HG03520 (cell line): ENCODE results near the gene SARM1.
"Not testable (repeated sequence)": the region's sequence is repeated elsewhere in the genome, so short reads cannot be mapped to it uniquely, and the experiment has no call there.

Experiments used
- ATAC-seq: cut with Tn5 transposase; IDR thresholded peaks from one replicate; pipeline ENCODE4 v1.9.1; 2021; ENCODE audit warnings: mild to moderate bottlenecking, moderate library complexity; ENCODE audit not compliant: unreplicated experiment

The SARM1 gene

DNA sequence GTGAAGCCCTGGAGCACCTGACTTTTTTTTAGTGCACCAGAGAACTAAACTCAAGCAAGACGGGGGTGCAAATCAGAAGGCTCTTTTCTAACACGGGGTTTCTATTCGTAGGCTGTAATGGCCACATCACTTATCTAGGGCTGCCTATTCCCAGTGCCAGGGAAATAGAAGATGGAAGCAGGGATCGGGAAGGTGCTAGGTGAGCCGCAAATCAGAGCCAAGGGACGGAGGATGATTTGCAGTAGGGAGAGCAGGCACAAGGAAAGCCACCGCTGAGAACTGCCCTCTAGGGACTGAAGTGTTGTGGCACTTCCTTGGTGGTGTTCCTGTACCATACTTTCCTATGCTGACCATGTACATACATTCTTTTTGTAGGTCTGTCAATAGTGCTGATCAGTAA, 42.3 kb downstream of the SARM1 start:
- no peak for ATAC-seq

- no peak for ATAC-seq
These were observed 44.4 kb downstream of the SARM1 start for GRCh38 chr17:28415886-28416285.

DNA sequence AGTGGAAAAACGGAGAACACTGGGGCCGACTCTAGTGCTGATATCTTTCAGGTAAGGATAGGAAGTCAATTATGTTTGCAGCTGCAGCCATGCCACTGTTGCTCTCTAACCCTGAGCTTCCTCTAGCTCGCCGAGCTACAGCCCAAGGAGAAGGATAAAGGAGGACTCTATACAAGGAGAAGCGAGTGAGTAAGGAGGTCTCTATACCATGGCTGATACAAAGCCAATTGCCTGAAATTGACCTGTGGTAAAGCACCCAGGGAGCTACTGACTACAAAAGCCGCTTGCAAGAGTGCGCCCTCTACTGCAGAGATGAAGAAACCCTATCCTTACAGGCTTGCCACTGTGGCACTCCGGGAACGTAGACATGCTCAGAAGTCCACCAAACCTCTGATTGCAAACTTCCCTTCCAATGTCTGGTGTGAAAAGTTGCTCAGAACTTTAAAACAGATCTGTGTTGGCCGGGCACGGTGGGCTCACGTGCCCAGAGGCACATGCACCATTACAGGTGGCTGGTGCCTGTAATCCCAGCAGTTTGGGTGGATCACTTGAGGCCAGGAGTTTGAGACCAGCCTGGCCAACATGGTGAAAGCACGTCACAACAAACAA, 45.3 kb downstream of the SARM1 start:
- no peak for ATAC-seq

DNA sequence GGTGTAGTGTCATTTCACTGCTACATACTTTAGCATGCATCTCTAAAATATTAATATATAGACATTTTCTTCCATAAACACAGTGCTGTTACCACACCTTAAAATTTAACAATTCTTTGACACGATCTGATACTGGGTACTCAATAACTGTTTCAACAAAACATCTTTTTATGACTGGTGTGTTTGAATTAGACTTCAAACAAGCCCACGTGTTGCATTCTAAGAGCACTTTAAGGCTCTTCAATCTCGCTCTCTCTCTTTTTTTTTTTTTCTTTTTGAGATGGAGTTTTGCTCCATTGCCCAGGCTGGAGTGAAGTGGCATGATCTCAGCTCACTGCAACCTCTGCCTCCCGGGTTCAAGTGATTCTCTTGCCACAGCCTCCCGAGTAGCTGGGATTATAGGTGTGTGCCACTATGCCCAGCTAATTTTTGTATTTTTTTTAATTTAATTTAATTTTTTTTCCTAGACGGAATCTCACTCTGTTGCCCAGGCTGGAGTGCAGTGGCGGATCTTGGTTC, 50.4 kb downstream of the SARM1 start:
- no peak for ATAC-seq

- no peak for ATAC-seq
These were observed 53.7 kb downstream of the SARM1 start for GRCh38 chr17:28425206-28425605.

DNA sequence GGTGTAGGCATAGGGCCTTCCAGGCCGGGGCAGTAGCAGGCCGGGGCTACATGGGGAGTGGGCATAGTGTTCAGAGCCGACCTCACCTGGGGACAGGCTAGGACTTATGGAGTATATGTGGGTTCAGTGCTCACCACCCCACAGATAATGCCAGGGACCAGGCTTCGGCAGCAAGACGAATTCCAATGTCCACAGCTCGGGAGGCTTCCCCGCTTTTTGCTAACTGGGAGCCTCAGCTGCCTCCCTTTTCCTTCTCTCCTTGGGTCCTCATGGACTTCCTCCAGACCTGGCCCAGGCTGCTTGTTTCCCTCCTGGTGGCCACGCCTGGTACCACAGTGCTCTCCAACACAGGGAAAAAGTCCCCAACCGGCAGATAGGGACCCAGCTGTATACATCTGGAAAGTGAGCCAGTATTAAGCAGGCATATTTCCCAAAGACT, 54.6 kb downstream of the SARM1 start:
- no peak for ATAC-seq

GRCh38 chr17:28427371-28427770, 55.9 kb downstream of the SARM1 start:
- ATAC-seq: no peak

DNA sequence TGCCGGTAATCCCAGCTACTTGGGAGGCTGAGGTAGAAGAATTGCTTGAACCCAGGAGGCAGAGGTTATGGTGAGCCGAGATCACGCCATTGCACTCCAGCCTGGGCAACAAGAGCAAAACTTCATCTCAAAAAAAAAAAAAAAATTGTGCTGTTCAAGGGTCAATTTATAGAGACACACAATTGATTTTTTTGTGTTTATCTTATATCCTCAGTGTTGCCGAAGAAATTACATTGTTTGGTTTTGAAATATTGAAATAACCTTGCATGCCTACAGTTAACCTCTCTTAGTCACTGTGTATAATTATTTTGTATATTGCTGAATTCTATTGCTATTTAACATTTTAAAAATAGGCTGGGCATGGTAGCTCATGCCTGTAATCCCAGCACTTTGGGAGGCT, 56.5 kb downstream of the SARM1 start:
- ATAC-seq: not testable (repeated sequence)

GRCh38 chr17:28433721-28434120, 62.2 kb downstream of the SARM1 start:
- ATAC-seq: no peak

DNA sequence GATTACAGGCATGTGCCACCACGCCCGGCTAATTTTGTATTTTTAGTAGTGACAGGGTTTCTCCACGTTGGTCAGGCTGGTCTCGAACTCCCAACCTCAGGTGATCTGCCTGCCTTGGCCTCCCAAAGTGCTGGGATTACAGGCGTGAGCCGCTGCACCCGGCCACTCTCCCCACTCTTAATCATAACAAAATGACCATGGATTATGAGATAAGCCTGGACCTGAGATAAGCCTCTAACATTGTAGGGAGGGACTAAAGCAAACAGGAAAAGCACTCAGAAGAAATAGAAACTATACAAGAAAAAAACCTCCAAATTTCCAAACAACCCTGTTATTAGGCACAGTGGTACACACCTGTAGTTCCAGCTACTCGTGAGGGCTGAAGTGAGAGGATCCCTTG, 62.8 kb downstream of the SARM1 start:
- ATAC-seq: not testable (repeated sequence)

DNA sequence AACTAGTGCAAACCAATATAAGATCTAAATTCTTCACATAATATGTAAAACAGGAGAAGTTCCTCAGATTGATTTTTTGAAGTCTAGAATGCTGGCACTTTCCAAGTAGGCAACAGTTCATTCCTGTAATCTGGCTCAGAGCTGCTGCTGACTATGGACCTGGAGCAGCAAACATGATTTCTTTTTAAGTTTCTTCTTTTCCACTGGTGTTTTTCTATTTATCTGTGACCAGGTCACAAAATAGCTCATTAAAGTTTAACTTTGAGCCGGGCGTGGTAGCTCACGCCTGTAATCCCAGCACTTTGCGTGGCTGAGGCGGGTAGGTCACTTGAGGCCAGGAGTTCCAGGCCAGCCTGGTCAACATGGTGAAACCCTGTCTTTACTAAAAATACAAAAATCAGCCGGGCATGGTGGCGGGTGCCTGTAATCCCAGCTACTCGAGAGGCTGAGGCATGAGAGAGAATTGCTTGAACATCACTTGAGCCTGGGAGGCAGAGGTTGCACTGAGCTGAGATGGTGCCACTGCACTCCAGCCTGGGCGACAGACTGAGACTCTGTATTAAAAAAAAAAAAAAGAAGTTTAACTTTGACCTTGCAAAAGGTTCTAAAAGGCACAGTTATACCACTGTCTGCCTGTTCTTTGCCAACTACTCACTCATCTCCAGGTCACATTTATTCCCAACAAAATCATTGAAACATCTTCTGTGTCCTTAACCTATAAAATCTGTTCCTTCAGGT, 72.6 kb downstream of the SARM1 start:
- ATAC-seq: no peak

DNA sequence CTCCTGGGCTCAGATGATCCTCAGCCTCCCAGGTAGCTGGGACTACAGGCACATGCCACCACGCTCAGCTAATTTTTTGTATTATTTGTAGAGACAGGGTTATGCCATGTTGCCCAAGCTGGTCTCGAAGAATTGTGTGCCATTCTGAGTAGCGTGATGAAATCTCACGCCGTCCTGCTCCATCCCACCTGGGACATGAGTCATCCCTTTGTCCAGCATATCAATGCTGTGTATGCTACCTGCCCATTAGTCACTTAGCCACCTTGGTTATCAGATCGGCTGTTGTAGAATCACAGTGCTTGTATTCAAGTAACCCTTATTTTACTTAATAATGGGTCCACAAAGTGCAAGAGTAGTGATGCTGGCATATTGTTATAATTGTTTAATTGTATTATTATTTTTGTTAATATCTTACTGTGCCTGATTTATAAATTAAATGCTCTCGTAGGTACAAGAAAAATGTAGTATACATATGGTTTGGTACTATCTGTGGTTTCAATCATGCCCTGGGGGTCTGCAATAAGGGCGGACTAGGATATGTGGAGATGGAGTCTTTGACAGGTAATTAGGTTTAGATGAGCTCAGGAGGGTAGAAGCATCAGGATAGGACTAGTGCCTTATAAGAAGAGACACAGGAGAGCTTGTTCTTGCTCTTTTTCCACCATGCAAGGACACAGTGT, 75.4 kb downstream of the SARM1 start:
- ATAC-seq: no peak

GRCh38 chr17:28447396-28447760, 75.9 kb downstream of the SARM1 start:
- no peak for ATAC-seq

DNA sequence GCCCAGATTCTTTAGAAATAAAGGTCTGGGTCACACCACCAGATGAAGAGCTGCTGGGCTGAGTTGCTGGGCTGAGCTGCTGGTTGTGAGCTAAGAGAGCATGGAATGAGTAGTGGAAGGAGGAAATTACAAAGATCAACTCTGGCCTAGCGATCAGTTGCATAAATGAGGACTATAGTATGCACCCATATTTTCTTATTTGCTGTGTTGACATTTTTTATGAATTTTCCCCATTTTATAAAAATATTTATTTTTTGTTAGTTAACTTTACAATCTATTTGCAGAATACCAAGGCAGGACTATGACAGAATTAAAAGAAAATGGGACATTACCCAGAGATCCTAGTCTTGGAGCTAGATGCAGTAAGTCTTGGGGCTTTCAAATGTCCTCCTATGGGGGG, 78.4 kb downstream of the SARM1 start:
- ATAC-seq: no peak
